Thoracic aorta (tissue), 2 donors: Measurements from ENCODE around the gene CHST10. TPM values are rescaled to one million over a fixed set of nuclear protein-coding genes. Genes with fewer than 3 reads are reported as not detected.

Experiments
- ATAC-seq: fragments of 150-250 bp; one replicate; pipeline ENCODE4 v1.8.0; 2017; ENCODE audit warnings: low read depth; ENCODE audit not compliant: insufficient number of reproducible peaks, low FRiP score
- DNase-seq: peaks from one replicate; pipeline ENCODE4 v3.0.0-alpha.2; 2020; ENCODE audit warnings: low spot score
- H3K27ac ChIP-seq, 2 donors: fragments of 200-600 bp; sonication (generic); 1 replicate in 1 of 2; 2 replicates in 1 of 2; pipeline ENCODE4 v1.5.1; 2016; ENCODE audit warnings: mild to moderate bottlenecking in 2 of 2, moderate library complexity in 2 of 2
- H3K27me3 ChIP-seq: fragments of 200-600 bp; sonication (generic); replicated peaks from 2 replicates; pipeline ENCODE4 v1.6.0; 2016; ENCODE audit warnings: mild to moderate bottlenecking; ENCODE audit not compliant: insufficient read depth
- H3K36me3 ChIP-seq: fragments of 200-600 bp; sonication (generic); one replicate; pipeline ENCODE4 v1.5.1; 2016
- H3K4me1 ChIP-seq, 2 donors: fragments of 200-600 bp; sonication (generic); 1 replicate in 1 of 2; 2 replicates in 1 of 2; pipeline versions ENCODE4 v1.5.1 to v1.6.0; 2016; ENCODE audit warnings: low read depth in 2 of 2, mild to moderate bottlenecking in 1 of 2; ENCODE audit not compliant: control insufficient read depth in 1 of 2
- H3K4me3 ChIP-seq: fragments of 200-600 bp; sonication (generic); 2 replicates; pipeline ENCODE4 v1.5.1; 2016; ENCODE audit warnings: mild to moderate bottlenecking
- H3K9me3 ChIP-seq: fragments of 200-600 bp; sonication (generic); 2 replicates; pipeline ENCODE4 v1.5.1; 2016
- CTCF ChIP-seq: fragments of 200-600 bp; sonication (generic); IDR thresholded peaks from one replicate; pipeline ENCODE4 v1.5.1; 2019; ENCODE audit warnings: antibody characterized with exemption
- total RNA-seq, 2 donors: library from RNA; depleted of rRNA; stranded (reverse); fragments of >200 nt; gene quantifications; one replicate each; pipeline versions ENCODE4 v1.1.0 to v1.2.3, GENCODE V29; 2016

The CHST10 gene
- total RNA-seq, 2 donors from 2014 or later = 4.6 to 8.5 TPM

- Histone ChIP-seq H3K9me3 (no peaks in the 10 kb centered on the region), H3K4me1 (no peaks in the 10 kb centered on the region), H3K27ac (no peak overlapping the region), H3K36me3 (peaks cover 17% of the 10 kb centered on the region), H3K27me3 (no peaks in the 10 kb centered on the region), H3K4me3 (no peak overlapping the region)
- DNase-seq = no peak
- no peak for ATAC-seq
- TF ChIP-seq CTCF = no peak
These were observed 16.2 kb downstream of the CHST10 start for GRCh38 chr2:100401268-100401667.

GRCh38 chr2:100399714-100400113 is 17.8 kb downstream of the CHST10 start:
- H3K27ac ChIP-seq = no peak overlapping the region
- no peaks in the 10 kb centered on the region for H3K9me3 ChIP-seq
- no peak for TF ChIP-seq CTCF
- H3K36me3 ChIP-seq = peaks cover 8% of the 10 kb centered on the region
- ATAC-seq = no peak
- H3K27me3 ChIP-seq = no peaks in the 10 kb centered on the region
- no peaks in the 10 kb centered on the region for H3K4me1 ChIP-seq
- no peak for DNase-seq
- no peak overlapping the region for H3K4me3 ChIP-seq

- Histone ChIP-seq H3K4me3 (no peak overlapping the region), H3K36me3 (peaks cover 8% of the 10 kb centered on the region), H3K4me1 (peaks cover 0 to 12% of the 10 kb centered on the region in 2 donors), H3K9me3 (no peaks in the 10 kb centered on the region), H3K27ac (no peak overlapping the region), H3K27me3 (no peaks in the 10 kb centered on the region)
- TF ChIP-seq CTCF = no peak
- DNase-seq (no peak), ATAC-seq (no peak)
These were observed 19.5 kb downstream of the CHST10 start for GRCh38 chr2:100397976-100398375.

GRCh38 chr2:100397118-100397860 is 20.2 kb downstream of the CHST10 start:
- Histone ChIP-seq H3K36me3 (peaks cover 7% of the 10 kb centered on the region), H3K27me3 (no peaks in the 10 kb centered on the region)
- no peak for TF ChIP-seq CTCF

GRCh38 chr2:100396483-100396882 is 21.0 kb downstream of the CHST10 start:
- peaks cover 9% of the 10 kb centered on the region for H3K36me3 ChIP-seq
- H3K27ac ChIP-seq = no peak overlapping the region
- no peaks in the 10 kb centered on the region for H3K27me3 ChIP-seq
- ATAC-seq = no peak
- H3K9me3 ChIP-seq = no peaks in the 10 kb centered on the region
- no peak overlapping the region for H3K4me3 ChIP-seq
- H3K4me1 ChIP-seq = peaks cover 0 to 12% of the 10 kb centered on the region in 2 donors
- DNase-seq = no peak
- TF ChIP-seq CTCF = no peak

More at GRCh38 chr2:100397118-100397860, 20.2 kb downstream of the CHST10 start:
- Histone ChIP-seq H3K4me3 (no peak overlapping the region), H3K9me3 (no peaks in the 10 kb centered on the region), H3K27ac (no peak overlapping the region), H3K4me1 (peaks cover 0 to 12% of the 10 kb centered on the region in 2 donors)
- no peak for DNase-seq
- ATAC-seq = no peak
